Esophagus squamous epithelium (tissue), 5 donors: ENCODE data around the gene PML. TPM values are rescaled to one million over a fixed set of nuclear protein-coding genes. Genes with fewer than 3 reads are reported as not detected.
"Not testable (repeated sequence)": the region's sequence is repeated elsewhere in the genome, so short reads cannot be mapped to it uniquely, and the experiment has no call there.

Experiments used
- DNase-seq: peaks from one replicate; lab custom pipeline; 2025; lab: John Stamatoyannopoulos, UW
- H3K27ac ChIP-seq, 4 donors: fragments of 200-600 bp; sonication (generic); one replicate each; pipeline ENCODE4 v1.5.1; 2016 to 2019; ENCODE audit warnings: mild to moderate bottlenecking in 1 of 4
- H3K27me3 ChIP-seq, 4 donors: fragments of 200-600 bp; sonication (generic); 1 replicate in 3 of 4; 2 replicates in 1 of 4; pipeline versions ENCODE4 v1.5.1 to v1.6.0; 2017 to 2021; ENCODE audit warnings: antibody characterized with exemption in 1 of 4
- H3K36me3 ChIP-seq, 3 donors: fragments of 200-600 bp; sonication (generic); one replicate each; pipeline ENCODE4 v1.5.1; 2016 to 2019
- H3K4me1 ChIP-seq, 3 donors: fragments of 200-600 bp; sonication (generic); one replicate each; pipeline ENCODE4 v1.5.1; 2017 to 2019
- H3K4me3 ChIP-seq, 4 donors: fragments of 200-600 bp; sonication (generic); 1 replicate in 3 of 4; 2 replicates in 1 of 4; pipeline ENCODE4 v1.5.1; 2016 to 2019; ENCODE audit warnings: mild to moderate bottlenecking in 2 of 4, moderate library complexity in 1 of 4
- H3K9me3 ChIP-seq, 3 donors: fragments of 200-600 bp; sonication (generic); one replicate each; pipeline ENCODE4 v1.5.1; 2016 to 2019
- CTCF ChIP-seq, 6 experiments: fragments of 450-650 bp in 4 of 6; fragments of 200-600 bp in 2 of 6; sonication (generic) in 2 of 6; IDR thresholded peaks; one replicate each; pipeline ENCODE4 v1.5.1; 2016 to 2019; ENCODE audit warnings: antibody characterized with exemption in 6 of 6, mild to moderate bottlenecking in 4 of 6, moderate library complexity in 4 of 6
- POLR2A ChIP-seq, 4 donors: fragments of 450-650 bp; IDR thresholded peaks; one replicate each; pipeline ENCODE4 v1.6.1; 2017; ENCODE audit warnings: antibody characterized with exemption in 4 of 4, mild to moderate bottlenecking in 4 of 4, moderate library complexity in 3 of 4
- WGBS, 2 donors: methylation state at CpG; one replicate each; pipeline ENCODE4 v1.1.5; 2018; 5-methylcytosine and 5-hydroxymethylcytosine counted together
- intact Hi-C: fragments of 100-400 bp; cut with DNase I; formaldehyde crosslinking; loops from one replicate; pipeline ENCODE4 v1.15.0; 2022
- total RNA-seq, 4 donors: library from RNA; depleted of rRNA; stranded (reverse); fragments of >200 nt; gene quantifications; one replicate each; pipeline ENCODE4 v1.1.0, GENCODE V29; 2016
- donor health status: DM: yes; HTN: yes; CAD: no.

The PML gene
- total RNA-seq, 4 donors from 2014 or later = 34.0 to 52.3 (median 44.5) TPM

DNA sequence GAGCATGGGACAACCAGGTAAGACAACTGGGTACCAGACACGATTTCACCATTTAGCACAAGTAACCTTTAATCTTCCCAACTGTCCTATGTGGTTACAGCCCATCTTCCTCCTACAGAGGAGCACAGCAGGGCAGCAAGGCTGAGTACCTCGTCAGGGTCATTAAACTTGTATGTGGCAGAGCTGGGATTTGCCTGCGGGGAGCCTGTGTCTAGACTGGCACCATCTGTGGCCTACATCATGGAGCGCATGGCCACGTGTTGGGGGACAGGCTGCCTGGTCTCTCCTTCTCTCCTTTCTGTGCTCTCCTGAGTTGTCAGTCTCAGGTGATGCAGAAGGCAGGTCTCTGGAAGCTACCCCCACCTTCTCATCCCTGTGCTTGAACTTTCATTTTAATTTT is 55.6 kb downstream of the PML start:
- Histone ChIP-seq H3K9me3 (no peaks in the 10 kb centered on the region), H3K4me1 (peaks cover 22 to 79% (median 49%) of the 10 kb centered on the region in 3 donors), H3K27me3 (no peaks in the 10 kb centered on the region), H3K27ac (peak overlapping the region in 3 of 4 donors; percentile 66 to 76 (median 74)), H3K4me3 (no peak overlapping the region), H3K36me3 (peaks cover 0 to 8% (median 0%) of the 10 kb centered on the region in 3 donors)
- no peak for DNase-seq
- TF ChIP-seq CTCF (IDR thresholded peaks at IDR 0.05) = no peak
- intact Hi-C loops = no loop called here
- WGBS, 2 donors = 87 to 89% methylated on average over 3 to 5 of the region's 5 CpGs

- TF ChIP-seq POLR2A (IDR thresholded peaks at IDR 0.05) (no peak), CTCF (IDR thresholded peaks at IDR 0.05) (no peak)
- Histone ChIP-seq H3K27me3 (no peaks in the 10 kb centered on the region), H3K9me3 (no peaks in the 10 kb centered on the region), H3K36me3 (peaks cover 0 to 2% (median 0%) of the 10 kb centered on the region in 3 donors), H3K4me3 (peak overlapping the region in 1 of 4 donors; percentile 14), H3K27ac (peak overlapping the region; percentile 33 to 90 (median 75)), H3K4me1 (peaks cover 22 to 74% (median 49%) of the 10 kb centered on the region in 3 donors)
- 60 to 77% methylated on average over 6 to 8 of the region's 8 CpGs for WGBS, 2 donors
- no peak for DNase-seq
- intact Hi-C loops = no loop called here
Measured at GRCh38 chr15:74050556-74051234, 56.2 kb downstream of the PML start.

- H3K27ac ChIP-seq = peak overlapping the region in 3 of 4 donors; percentile 3 to 90 (median 63)
- H3K4me1 ChIP-seq = peaks cover 22 to 62% (median 48%) of the 10 kb centered on the region in 3 donors
- DNase-seq, H3K9me3 ChIP-seq, H3K36me3 ChIP-seq, H3K27me3 ChIP-seq, intact Hi-C loops, H3K4me3 ChIP-seq: not testable (repeated sequence)
- WGBS, 2 donors = 100% methylated on average over 1 of the region's 42 CpGs
Measured at GRCh38 chr15:74052271-74053260, 58.0 kb downstream of the PML start.

DNA sequence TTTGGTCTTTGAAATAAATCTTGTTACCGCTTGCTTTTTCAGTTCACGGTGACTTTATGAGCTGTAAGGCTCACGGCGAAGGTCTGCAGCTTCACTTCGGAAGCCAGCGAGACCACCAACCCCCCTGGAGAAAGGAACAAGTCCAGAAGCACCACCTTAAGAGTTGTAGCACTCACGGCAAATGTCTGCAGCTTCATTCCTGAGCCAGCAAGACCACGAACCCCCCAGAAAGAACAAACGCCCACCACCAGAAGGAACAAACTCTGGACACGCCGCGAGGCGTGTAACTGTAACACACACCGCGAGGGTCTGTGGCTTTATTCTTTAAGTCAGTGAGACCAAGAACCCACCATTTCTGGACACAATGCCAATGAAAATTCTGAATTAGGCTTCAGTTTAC is 59.0 kb downstream of the PML start:
- TF ChIP-seq POLR2A (IDR thresholded peaks at IDR 0.05) = no peak
- no peak for TF ChIP-seq CTCF (IDR thresholded peaks at IDR 0.05)
- DNase-seq = no peak
- H3K27ac ChIP-seq = peak overlapping the region in 1 of 4 donors; percentile 14

GRCh38 chr15:74053941-74054529 is 59.5 kb downstream of the PML start:
- TF ChIP-seq POLR2A (IDR thresholded peaks at IDR 0.05) (no peak), CTCF (IDR thresholded peaks at IDR 0.05) (peak; percentile 24 to 77 (median 57))
- intact Hi-C loops = no loop called here
- H3K4me1 ChIP-seq = peaks cover 22 to 47% (median 36%) of the 10 kb centered on the region in 3 donors
- no peaks in the 10 kb centered on the region for H3K36me3 ChIP-seq
- no peaks in the 10 kb centered on the region for H3K27me3 ChIP-seq
- H3K27ac ChIP-seq = peak overlapping the region in 1 of 4 donors; percentile 14
- WGBS, 2 donors = 11 to 12% methylated on average over 12 of the region's 17 CpGs
- H3K4me3 ChIP-seq = peak overlapping the region in 1 of 4 donors; percentile 34
- DNase-seq = no peak
- no peaks in the 10 kb centered on the region for H3K9me3 ChIP-seq

More for the DNA sequence above, 59.0 kb downstream of the PML start:
- Histone ChIP-seq H3K9me3 (no peaks in the 10 kb centered on the region), H3K36me3 (no peaks in the 10 kb centered on the region), H3K27me3 (no peaks in the 10 kb centered on the region), H3K4me1 (peaks cover 22 to 53% (median 39%) of the 10 kb centered on the region in 3 donors), H3K4me3 (no peak overlapping the region)
- 65 to 77% methylated on average over 10 to 13 of the region's 15 CpGs for WGBS, 2 donors
- intact Hi-C loops = no loop called here
